ENCODE measurements around the gene COL4A2. TPM values are rescaled to one million over a fixed set of nuclear protein-coding genes. Genes with fewer than 3 reads are reported as not detected.

COL4A2 gene
- polyA plus RNA-seq, 2 of the 4 experiments (the other 2 are of a cell fraction) = 46.9 to 119 TPM

DNA sequence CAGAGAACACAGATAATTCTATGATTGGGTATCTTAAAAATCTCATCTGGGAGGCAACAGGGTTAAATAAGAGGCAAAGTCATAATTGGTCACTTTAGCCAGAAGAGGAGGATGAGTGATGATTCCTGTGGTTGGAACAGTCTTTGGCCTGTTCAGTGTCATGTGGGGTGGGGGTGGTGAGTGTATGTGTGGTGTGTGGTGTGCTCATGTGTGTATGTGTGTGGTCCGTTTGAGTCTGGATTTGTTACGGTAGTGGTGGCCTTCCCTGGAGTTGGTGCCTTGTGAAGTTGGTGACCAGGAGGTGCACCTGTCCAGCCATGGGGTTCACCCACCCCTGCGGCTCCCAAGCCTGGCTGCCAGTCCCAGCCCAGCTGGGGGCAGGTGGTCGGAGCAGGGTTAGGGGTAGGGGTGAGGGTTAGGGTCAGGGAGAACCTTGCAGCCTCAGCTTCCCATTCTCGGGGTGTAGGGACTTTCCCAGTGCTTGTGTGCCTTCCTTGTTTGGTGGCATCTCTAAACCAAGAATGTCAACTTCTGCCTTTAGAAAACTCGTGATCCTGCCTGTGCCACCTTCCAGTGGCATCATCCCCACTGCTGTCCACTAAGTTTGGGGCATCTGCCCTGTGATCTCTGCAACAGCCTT, 156.9 kb downstream of the COL4A2 start:
- POLR2A ChIA-PET = no interaction called here

DNA sequence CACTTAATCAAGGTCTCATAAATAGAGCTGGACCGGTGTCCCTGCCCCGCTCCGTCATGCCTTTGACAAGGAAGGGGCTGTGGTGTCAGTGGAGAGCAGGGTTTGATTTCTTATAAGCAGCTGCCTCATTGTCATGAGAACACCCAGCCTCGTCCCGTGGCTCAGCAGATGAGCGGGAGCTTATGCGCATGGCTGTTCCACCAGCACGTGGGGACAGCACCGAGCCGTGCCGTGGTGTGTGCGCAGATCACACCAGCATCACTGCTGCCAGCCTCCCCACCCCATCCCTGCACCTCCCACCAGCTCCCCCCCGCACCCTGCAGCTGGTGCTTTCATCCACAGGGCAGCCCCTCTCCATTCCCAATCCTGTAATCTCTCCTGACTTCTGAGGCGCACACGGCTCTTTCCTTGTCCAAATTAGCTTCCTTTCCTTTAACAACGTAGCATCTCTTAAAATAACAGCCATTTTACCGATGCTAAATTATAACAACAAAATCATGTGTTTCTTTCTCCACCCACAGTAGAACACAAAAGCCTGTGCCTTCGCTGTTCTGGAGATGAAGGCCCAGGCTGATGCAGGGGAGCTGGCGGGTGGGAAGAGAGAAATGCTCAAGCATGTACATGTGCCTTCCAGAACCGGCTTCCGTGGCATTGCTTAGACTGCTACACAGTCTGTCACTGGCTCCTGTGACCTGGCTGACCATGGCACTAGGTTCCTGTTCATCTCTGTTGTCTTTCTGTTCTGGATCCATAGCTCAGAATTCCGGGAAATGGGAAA, 157.7 kb downstream of the COL4A2 start:
- TF ChIP-seq, protein P1, sequence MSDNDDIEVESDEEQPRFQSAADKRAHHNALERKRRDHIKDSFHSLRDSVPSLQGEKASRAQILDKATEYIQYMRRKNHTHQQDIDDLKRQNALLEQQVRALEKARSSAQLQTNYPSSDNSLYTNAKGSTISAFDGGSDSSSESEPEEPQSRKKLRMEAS (IDR thresholded peaks at IDR 0.05) = no peak
- no peak for TF ChIP-seq ZNF302 (CRISPR knock-in tag; IDR thresholded peaks at IDR 0.05)
- WGBS (ENCODE audit: missing lambda C conversion rate) = 86% methylated on average over 22 of the region's 22 CpGs
- H3K4me2 ChIP-seq = no peak overlapping the region
- ATAC-seq (no peak), FAIRE-seq (no peak), DNase-seq (ENCODE audit: low read depth in 1 of 2, low spot score in 1 of 2) (no peak)
- no peaks in the 10 kb centered on the region for H3K9me3 ChIP-seq
- no peaks in the 10 kb centered on the region for H3K4me1 ChIP-seq
- H3K4me3 ChIP-seq = no peak overlapping the region
- ChIA-PET CTCF (interaction anchor here (3.0 kb wide), 1 partner anchor 9 kb away, joined by 18 read pairs; no protein-coding TSS in a partner anchor), POLR2A (no interaction called here)
- H3K27ac ChIP-seq = no peak overlapping the region

More for the DNA sequence above, 156.9 kb downstream of the COL4A2 start:
- ATAC-seq = no peak
- TF ChIP-seq EHMT2 (IDR thresholded peaks at IDR 0.05; ENCODE audit: low read depth) (no peak), CEBPB (IDR thresholded peaks at IDR 0.05) (no peak), ZFP36 (IDR thresholded peaks at IDR 0.05; ENCODE audit: borderline replicate concordance, partially characterized antibody) (no peak), FOXS1 (CRISPR knock-in tag; IDR thresholded peaks at IDR 0.05) (no peak), FOSB (CRISPR knock-in tag; IDR thresholded peaks at IDR 0.05) (no peak), RAD21 (conservative IDR thresholded peaks at IDR 0.05 in 1 of 2, IDR thresholded peaks at IDR 0.05 in 1 of 2) (no peak), BHLHE40 (IDR thresholded peaks at IDR 0.05; ENCODE audit: low read depth, low read length) (no peak), KDM5A (IDR thresholded peaks at IDR 0.05) (no peak), NPAS2 (CRISPR knock-in tag; IDR thresholded peaks at IDR 0.05; ENCODE audit: borderline replicate concordance) (no peak), CHD4 (IDR thresholded peaks at IDR 0.05; ENCODE audit: borderline replicate concordance) (no peak), CBX8 (IDR thresholded peaks at IDR 0.05) (no peak), POLR2AphosphoS2 (conservative IDR thresholded peaks at IDR 0.05; ENCODE audit: low read length) (no peak), POLR2A (IDR thresholded peaks at IDR 0.05; ENCODE audit: low read length) (no peak)
- TF ChIP-seq, protein P2, sequence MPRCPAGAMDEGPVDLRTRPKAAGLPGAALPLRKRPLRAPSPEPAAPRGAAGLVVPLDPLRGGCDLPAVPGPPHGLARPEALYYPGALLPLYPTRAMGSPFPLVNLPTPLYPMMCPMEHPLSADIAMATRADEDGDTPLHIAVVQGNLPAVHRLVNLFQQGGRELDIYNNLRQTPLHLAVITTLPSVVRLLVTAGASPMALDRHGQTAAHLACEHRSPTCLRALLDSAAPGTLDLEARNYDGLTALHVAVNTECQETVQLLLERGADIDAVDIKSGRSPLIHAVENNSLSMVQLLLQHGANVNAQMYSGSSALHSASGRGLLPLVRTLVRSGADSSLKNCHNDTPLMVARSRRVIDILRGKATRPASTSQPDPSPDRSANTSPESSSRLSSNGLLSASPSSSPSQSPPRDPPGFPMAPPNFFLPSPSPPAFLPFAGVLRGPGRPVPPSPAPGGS (IDR thresholded peaks at IDR 0.05) = no peak
- TF ChIP-seq, protein P3, sequence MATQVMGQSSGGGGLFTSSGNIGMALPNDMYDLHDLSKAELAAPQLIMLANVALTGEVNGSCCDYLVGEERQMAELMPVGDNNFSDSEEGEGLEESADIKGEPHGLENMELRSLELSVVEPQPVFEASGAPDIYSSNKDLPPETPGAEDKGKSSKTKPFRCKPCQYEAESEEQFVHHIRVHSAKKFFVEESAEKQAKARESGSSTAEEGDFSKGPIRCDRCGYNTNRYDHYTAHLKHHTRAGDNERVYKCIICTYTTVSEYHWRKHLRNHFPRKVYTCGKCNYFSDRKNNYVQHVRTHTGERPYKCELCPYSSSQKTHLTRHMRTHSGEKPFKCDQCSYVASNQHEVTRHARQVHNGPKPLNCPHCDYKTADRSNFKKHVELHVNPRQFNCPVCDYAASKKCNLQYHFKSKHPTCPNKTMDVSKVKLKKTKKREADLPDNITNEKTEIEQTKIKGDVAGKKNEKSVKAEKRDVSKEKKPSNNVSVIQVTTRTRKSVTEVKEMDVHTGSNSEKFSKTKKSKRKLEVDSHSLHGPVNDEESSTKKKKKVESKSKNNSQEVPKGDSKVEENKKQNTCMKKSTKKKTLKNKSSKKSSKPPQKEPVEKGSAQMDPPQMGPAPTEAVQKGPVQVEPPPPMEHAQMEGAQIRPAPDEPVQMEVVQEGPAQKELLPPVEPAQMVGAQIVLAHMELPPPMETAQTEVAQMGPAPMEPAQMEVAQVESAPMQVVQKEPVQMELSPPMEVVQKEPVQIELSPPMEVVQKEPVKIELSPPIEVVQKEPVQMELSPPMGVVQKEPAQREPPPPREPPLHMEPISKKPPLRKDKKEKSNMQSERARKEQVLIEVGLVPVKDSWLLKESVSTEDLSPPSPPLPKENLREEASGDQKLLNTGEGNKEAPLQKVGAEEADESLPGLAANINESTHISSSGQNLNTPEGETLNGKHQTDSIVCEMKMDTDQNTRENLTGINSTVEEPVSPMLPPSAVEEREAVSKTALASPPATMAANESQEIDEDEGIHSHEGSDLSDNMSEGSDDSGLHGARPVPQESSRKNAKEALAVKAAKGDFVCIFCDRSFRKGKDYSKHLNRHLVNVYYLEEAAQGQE (IDR thresholded peaks at IDR 0.05) = no peak
- TF ChIP-seq, protein P4, sequence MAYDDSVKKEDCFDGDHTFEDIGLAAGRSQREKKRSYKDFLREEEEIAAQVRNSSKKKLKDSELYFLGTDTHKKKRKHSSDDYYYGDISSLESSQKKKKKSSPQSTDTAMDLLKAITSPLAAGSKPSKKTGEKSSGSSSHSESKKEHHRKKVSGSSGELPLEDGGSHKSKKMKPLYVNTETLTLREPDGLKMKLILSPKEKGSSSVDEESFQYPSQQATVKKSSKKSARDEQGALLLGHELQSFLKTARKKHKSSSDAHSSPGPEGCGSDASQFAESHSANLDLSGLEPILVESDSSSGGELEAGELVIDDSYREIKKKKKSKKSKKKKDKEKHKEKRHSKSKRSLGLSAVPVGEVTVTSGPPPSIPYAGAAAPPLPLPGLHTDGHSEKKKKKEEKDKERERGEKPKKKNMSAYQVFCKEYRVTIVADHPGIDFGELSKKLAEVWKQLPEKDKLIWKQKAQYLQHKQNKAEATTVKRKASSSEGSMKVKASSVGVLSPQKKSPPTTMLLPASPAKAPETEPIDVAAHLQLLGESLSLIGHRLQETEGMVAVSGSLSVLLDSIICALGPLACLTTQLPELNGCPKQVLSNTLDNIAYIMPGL (CRISPR knock-in tag; IDR thresholded peaks at IDR 0.05; ENCODE audit: borderline replicate concordance) = no peak
- TF ChIP-seq, protein P1 (IDR thresholded peaks at IDR 0.05) = no peak
- TF ChIP-seq, protein P5, sequence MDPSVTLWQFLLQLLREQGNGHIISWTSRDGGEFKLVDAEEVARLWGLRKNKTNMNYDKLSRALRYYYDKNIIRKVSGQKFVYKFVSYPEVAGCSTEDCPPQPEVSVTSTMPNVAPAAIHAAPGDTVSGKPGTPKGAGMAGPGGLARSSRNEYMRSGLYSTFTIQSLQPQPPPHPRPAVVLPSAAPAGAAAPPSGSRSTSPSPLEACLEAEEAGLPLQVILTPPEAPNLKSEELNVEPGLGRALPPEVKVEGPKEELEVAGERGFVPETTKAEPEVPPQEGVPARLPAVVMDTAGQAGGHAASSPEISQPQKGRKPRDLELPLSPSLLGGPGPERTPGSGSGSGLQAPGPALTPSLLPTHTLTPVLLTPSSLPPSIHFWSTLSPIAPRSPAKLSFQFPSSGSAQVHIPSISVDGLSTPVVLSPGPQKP (IDR thresholded peaks at IDR 0.05; ENCODE audit: low read depth, low read length) = no peak
- Histone ChIP-seq H3K4me2 (no peak overlapping the region), H3K4me3 (no peak overlapping the region), H3K27ac (no peak overlapping the region), H3K4me1 (no peaks in the 10 kb centered on the region), H3K9me3 (no peaks in the 10 kb centered on the region)
- FAIRE-seq = no peak
- no peak for DNase-seq (ENCODE audit: low read depth in 1 of 2, low spot score in 1 of 2)
- 82% methylated on average over 5 of the region's 6 CpGs for WGBS (ENCODE audit: missing lambda C conversion rate)
- CTCF ChIA-PET = interaction anchor here (3.0 kb wide), 1 partner anchor 8 kb away, joined by 18 read pairs; no protein-coding TSS in a partner anchor
